GM19452 (cell line): Measurements from ENCODE around the gene ATXN1L.
"Not testable (repeated sequence)": the region's sequence is repeated elsewhere in the genome, so short reads cannot be mapped to it uniquely, and the experiment has no call there.

Source experiments
- ATAC-seq: cut with Tn5 transposase; IDR thresholded peaks from one replicate; pipeline ENCODE4 v1.9.1; 2021; ENCODE audit not compliant: unreplicated experiment

Gene ATXN1L

GRCh38 chr16:71894229-71894920, 48.6 kb downstream of the ATXN1L start:
- peak; percentile 24 for ATAC-seq

- ATAC-seq: peak; percentile 72
Measured at GRCh38 chr16:71894921-71895678, 49.3 kb downstream of the ATXN1L start, which contains the start of gene IST1. Gene IST1, plus strand, starts transcription at chr16:71895531. Its CDS starts 20,110 bp downstream, at chr16:71915641.

- ATAC-seq: peak; percentile 19
Measured at GRCh38 chr16:71895679-71896365, 50.0 kb downstream of the ATXN1L start.

GRCh38 chr16:71896764-71897368, 51.1 kb downstream of the ATXN1L start:
- ATAC-seq: no peak

GRCh38 chr16:71899171-71899570, 53.4 kb downstream of the ATXN1L start:
- ATAC-seq: no peak

GRCh38 chr16:71902656-71903365, 57.0 kb downstream of the ATXN1L start:
- ATAC-seq: no peak

GRCh38 chr16:71903608-71904007, 57.8 kb downstream of the ATXN1L start:
- ATAC-seq: no peak

- no peak for ATAC-seq
Measured at GRCh38 chr16:71904239-71904638, 58.5 kb downstream of the ATXN1L start.

- ATAC-seq: not testable (repeated sequence)
Measured at GRCh38 chr16:71905765-71906164, 60.0 kb downstream of the ATXN1L start.
